ENCODE measurements around the gene BPGM.

The BPGM gene

GRCh38 chr7:134693256-134693655, 46.6 kb downstream of the BPGM start:
- Histone ChIP-seq H4K20me1 (ENCODE audit: insufficient read depth, low read length) (no peaks in the 10 kb centered on the region), H3K4me3 (ENCODE audit: low read depth in 1 of 2, low read length in 2 of 2) (no peak overlapping the region), H2AFZ (ENCODE audit: low read depth, low read length) (no peak overlapping the region), H3K4me1 (ENCODE audit: insufficient read depth, low read length) (no peaks in the 10 kb centered on the region), H3K27me3 (ENCODE audit: insufficient read depth, low read length, poor library complexity) (peaks cover 10% of the 10 kb centered on the region), H3K4me2 (ENCODE audit: insufficient read depth, low read length) (no peak overlapping the region), H3K79me2 (ENCODE audit: insufficient read depth, low read length) (no peaks in the 10 kb centered on the region), H3K9ac (ENCODE audit: low read depth, low read length) (no peak overlapping the region), H3K36me3 (ENCODE audit: insufficient read depth, low read length) (no peaks in the 10 kb centered on the region), H3K27ac (ENCODE audit: low read length) (no peak overlapping the region), H3K9me3 (ENCODE audit: insufficient read depth, low read length, severe bottlenecking) (no peaks in the 10 kb centered on the region)
- ATAC-seq (ENCODE audit: insufficient read depth, low read depth) = no peak
- TF ChIP-seq EZH2 (IDR thresholded peaks at IDR 0.05; ENCODE audit: borderline replicate concordance, low read depth, low read length, severe bottlenecking) = no peak
- no peak for DNase-seq

- Histone ChIP-seq H2AFZ (ENCODE audit: low read depth, low read length) (no peak overlapping the region), H3K9ac (ENCODE audit: low read depth, low read length) (no peak overlapping the region), H3K4me1 (ENCODE audit: insufficient read depth, low read length) (no peaks in the 10 kb centered on the region), H3K9me3 (ENCODE audit: insufficient read depth, low read length, severe bottlenecking) (no peaks in the 10 kb centered on the region), H3K4me2 (ENCODE audit: insufficient read depth, low read length) (no peak overlapping the region), H4K20me1 (ENCODE audit: insufficient read depth, low read length) (no peaks in the 10 kb centered on the region), H3K27me3 (ENCODE audit: insufficient read depth, low read length, poor library complexity) (peaks cover 6% of the 10 kb centered on the region), H3K4me3 (ENCODE audit: low read depth in 1 of 2, low read length in 2 of 2) (no peak overlapping the region), H3K27ac (ENCODE audit: low read length) (no peak overlapping the region), H3K36me3 (ENCODE audit: insufficient read depth, low read length) (no peaks in the 10 kb centered on the region), H3K79me2 (ENCODE audit: insufficient read depth, low read length) (no peaks in the 10 kb centered on the region)
- DNase-seq = no peak
- TF ChIP-seq CTCF (IDR thresholded peaks at IDR 0.05; ENCODE audit: borderline replicate concordance, extremely low read depth, low read length, poor library complexity, severe bottlenecking) (peak; percentile 49), EZH2 (IDR thresholded peaks at IDR 0.05; ENCODE audit: borderline replicate concordance, low read depth, low read length, severe bottlenecking) (no peak)
- ATAC-seq (ENCODE audit: insufficient read depth, low read depth) = 0 out of 3 replicates have a peak, but pooled peaks have one; percentile 42
Observed at GRCh38 chr7:134694299-134694698, 47.6 kb downstream of the BPGM start.

- Histone ChIP-seq H2AFZ (ENCODE audit: low read depth, low read length) (no peak overlapping the region), H3K79me2 (ENCODE audit: insufficient read depth, low read length) (no peaks in the 10 kb centered on the region), H3K9me3 (ENCODE audit: insufficient read depth, low read length, severe bottlenecking) (no peaks in the 10 kb centered on the region), H3K27me3 (ENCODE audit: insufficient read depth, low read length, poor library complexity) (peaks cover 6% of the 10 kb centered on the region), H3K9ac (ENCODE audit: low read depth, low read length) (no peak overlapping the region), H3K4me2 (ENCODE audit: insufficient read depth, low read length) (no peak overlapping the region), H3K4me3 (ENCODE audit: low read depth in 1 of 2, low read length in 2 of 2) (no peak overlapping the region), H3K36me3 (ENCODE audit: insufficient read depth, low read length) (no peaks in the 10 kb centered on the region), H3K4me1 (ENCODE audit: insufficient read depth, low read length) (no peaks in the 10 kb centered on the region), H3K27ac (ENCODE audit: low read length) (no peak overlapping the region), H4K20me1 (ENCODE audit: insufficient read depth, low read length) (no peaks in the 10 kb centered on the region)
- ATAC-seq (ENCODE audit: insufficient read depth, low read depth) (no peak), DNase-seq (no peak)
- TF ChIP-seq CTCF (IDR thresholded peaks at IDR 0.05; ENCODE audit: borderline replicate concordance, extremely low read depth, low read length, poor library complexity, severe bottlenecking) (no peak), EZH2 (IDR thresholded peaks at IDR 0.05; ENCODE audit: borderline replicate concordance, low read depth, low read length, severe bottlenecking) (no peak)
Observed at GRCh38 chr7:134694767-134695166, 48.1 kb downstream of the BPGM start.

GRCh38 chr7:134695321-134695860, 48.7 kb downstream of the BPGM start:
- Histone ChIP-seq H3K9ac (ENCODE audit: low read depth, low read length) (no peak overlapping the region), H3K27ac (ENCODE audit: low read length) (no peak overlapping the region), H3K4me1 (ENCODE audit: insufficient read depth, low read length) (no peaks in the 10 kb centered on the region), H3K4me2 (ENCODE audit: insufficient read depth, low read length) (no peak overlapping the region), H3K9me3 (ENCODE audit: insufficient read depth, low read length, severe bottlenecking) (no peaks in the 10 kb centered on the region), H2AFZ (ENCODE audit: low read depth, low read length) (no peak overlapping the region), H3K27me3 (ENCODE audit: insufficient read depth, low read length, poor library complexity) (peaks cover 6% of the 10 kb centered on the region), H3K79me2 (ENCODE audit: insufficient read depth, low read length) (no peaks in the 10 kb centered on the region), H3K36me3 (ENCODE audit: insufficient read depth, low read length) (no peaks in the 10 kb centered on the region), H4K20me1 (ENCODE audit: insufficient read depth, low read length) (no peaks in the 10 kb centered on the region), H3K4me3 (ENCODE audit: low read depth in 1 of 2, low read length in 2 of 2) (no peak overlapping the region)
- DNase-seq (no peak), ATAC-seq (ENCODE audit: insufficient read depth, low read depth) (no peak)
- no peak for TF ChIP-seq CTCF (IDR thresholded peaks at IDR 0.05; ENCODE audit: borderline replicate concordance, extremely low read depth, low read length, poor library complexity, severe bottlenecking)
- no peak for TF ChIP-seq EZH2 (IDR thresholded peaks at IDR 0.05; ENCODE audit: borderline replicate concordance, low read depth, low read length, severe bottlenecking)
